Lung microvascular endothelial cell (primary cell): Measurements from ENCODE around the gene FKBP6. TPM values are rescaled to one million over a fixed set of nuclear protein-coding genes. Genes with fewer than 3 reads are reported as not detected.
"Not testable (repeated sequence)": the region's sequence is repeated elsewhere in the genome, so short reads cannot be mapped to it uniquely, and the experiment has no call there.

Source experiments
- DNase-seq, 2 donors: peaks; one replicate each; pipeline versions ENCODE4 v3.0.0 to v3.0.0-alpha.2; 2010; ENCODE audit warnings: low read depth in 2 of 2
- total RNA-seq: library from RNA; depleted of rRNA; stranded (reverse); fragments of >200 nt; gene quantifications from 2 replicates; pipeline ENCODE4 v1.2.1, GENCODE V29; 2014

The FKBP6 gene, protein sequence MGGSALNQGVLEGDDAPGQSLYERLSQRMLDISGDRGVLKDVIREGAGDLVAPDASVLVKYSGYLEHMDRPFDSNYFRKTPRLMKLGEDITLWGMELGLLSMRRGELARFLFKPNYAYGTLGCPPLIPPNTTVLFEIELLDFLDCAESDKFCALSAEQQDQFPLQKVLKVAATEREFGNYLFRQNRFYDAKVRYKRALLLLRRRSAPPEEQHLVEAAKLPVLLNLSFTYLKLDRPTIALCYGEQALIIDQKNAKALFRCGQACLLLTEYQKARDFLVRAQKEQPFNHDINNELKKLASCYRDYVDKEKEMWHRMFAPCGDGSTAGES
- not detected in 2 replicates for total RNA-seq

DNA sequence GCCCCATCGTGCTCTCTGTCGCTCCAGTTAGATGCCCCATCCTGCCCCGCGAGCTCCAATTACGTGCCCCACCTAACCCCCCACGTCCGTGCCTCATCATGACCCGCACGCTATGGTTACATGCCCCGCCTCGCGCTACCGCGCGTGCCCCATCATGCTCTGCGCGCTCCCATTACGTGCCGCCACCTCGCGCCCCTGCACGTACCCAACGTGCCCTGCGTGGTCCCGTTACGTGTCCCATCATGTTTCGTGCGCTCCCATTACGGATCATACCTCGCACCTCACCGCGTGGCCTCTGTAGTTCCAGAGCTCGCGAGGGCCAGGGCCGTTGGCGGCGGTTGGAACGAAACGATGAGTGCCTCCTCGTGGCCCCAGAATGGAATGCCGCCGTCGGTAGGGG lies at the start of gene FKBP6, which contains the start of gene TRIM50:
FKBP6 (plus strand) TSS at position 240 of the 400 bp plus-strand sequence. CDS start 268 bp downstream, outside the sequence.
TRIM50 (minus strand) TSS at position 161 of the 400 bp plus-strand sequence. CDS start 3,295 bp downstream, outside the sequence.
- DNase-seq, result not testable (repeated sequence)

- DNase-seq, result not testable (repeated sequence)
Observed at GRCh38 chr7:73297235-73297634, 30.7 kb upstream of the FKBP6 start.

- DNase-seq, result not testable (repeated sequence)
Observed at GRCh38 chr7:73297706-73298105, 30.3 kb upstream of the FKBP6 start.

GRCh38 chr7:73299812-73300211 lies 28.1 kb upstream of the FKBP6 start:
- DNase-seq, result not testable (repeated sequence)

DNA sequence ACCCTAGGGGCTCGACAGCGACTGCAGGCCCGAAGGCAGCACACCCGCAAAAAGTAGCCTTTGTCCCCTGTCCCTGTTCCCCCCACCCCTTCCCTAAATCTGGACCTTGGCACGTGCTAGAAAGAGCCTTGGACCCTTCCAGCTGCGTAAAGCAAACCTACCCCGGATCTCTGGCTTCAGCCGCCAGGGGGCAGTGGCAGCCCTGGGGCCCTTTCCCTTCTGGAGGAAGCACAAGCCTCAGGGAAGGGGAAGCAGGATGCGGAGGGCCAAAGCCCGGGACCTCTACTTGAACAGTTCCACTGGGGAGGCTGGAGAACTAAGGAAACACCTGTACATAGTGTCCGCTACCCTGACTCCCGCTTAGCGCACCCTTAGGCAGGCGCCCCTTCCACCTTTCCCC lies 26.9 kb upstream of the FKBP6 start:
- DNase-seq, result not testable (repeated sequence)

- DNase-seq, result not testable (repeated sequence)
Observed at GRCh38 chr7:73302846-73303245, 25.1 kb upstream of the FKBP6 start.

GRCh38 chr7:73303546-73303945 lies 24.4 kb upstream of the FKBP6 start:
- DNase-seq, result no peak

DNA sequence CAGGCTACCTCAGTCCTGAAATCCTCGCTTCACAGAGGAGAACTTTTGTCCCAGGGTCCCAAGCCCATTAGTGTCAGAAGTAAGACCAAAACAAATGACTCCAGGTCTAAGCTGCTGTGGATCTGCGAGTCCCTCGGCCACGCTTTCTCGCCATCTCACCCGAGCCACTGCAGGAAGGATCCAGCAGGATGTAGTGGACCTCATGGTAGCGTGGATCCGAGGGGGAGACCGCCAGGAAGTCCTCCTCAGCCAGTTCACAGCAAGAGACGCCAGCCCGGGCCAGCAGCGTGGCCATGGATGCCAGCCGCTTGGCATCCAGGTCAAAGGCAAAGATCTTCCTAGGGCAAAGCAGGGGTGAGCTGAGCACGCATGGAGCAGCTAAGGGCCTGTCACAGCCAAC lies 23.9 kb upstream of the FKBP6 start:
- DNase-seq, result no peak

- peak in 1 of 2 donors; percentile 22 for DNase-seq
Observed at GRCh38 chr7:73304612-73305387, 23.2 kb upstream of the FKBP6 start.

- no peak for DNase-seq
Observed at GRCh38 chr7:73307436-73307835, 20.5 kb upstream of the FKBP6 start.

DNA sequence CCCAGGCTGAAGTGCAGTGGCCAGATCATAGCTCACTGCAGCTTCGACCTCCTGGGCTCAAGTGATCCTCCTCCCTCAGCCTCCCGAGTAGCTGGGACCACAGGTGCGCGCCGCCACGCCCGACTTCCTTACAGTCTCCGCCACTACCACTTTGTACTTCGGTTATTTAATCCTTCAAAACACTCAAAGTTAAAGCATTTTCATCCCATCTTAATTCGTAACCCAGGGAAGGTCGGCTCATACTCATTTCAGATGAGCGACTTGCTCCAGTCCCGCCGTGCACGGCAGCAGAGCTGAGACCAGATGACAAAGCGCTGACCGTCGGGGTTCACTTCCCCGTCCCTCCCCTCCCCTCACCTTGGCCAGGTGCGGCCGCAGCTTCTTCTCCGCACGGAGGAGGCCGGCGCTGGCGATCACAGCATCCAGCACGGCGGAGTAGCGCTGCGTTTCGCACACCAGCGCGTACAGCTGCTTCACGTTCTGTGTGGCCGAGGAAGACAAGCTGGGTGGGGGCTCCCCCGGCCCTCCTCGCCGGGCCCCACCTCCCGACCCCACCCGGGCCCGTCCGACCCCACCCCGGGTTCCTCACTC lies 19.8 kb upstream of the FKBP6 start:
- no peak for DNase-seq

- peak; percentile 35 to 50 for DNase-seq
Observed at GRCh38 chr7:73308665-73309214, 19.2 kb upstream of the FKBP6 start, which contains the start of gene NSUN5. TSS of gene NSUN5 (minus strand) at chr7:73308826. CDS start at chr7:73308790, 36 bp downstream.

DNA sequence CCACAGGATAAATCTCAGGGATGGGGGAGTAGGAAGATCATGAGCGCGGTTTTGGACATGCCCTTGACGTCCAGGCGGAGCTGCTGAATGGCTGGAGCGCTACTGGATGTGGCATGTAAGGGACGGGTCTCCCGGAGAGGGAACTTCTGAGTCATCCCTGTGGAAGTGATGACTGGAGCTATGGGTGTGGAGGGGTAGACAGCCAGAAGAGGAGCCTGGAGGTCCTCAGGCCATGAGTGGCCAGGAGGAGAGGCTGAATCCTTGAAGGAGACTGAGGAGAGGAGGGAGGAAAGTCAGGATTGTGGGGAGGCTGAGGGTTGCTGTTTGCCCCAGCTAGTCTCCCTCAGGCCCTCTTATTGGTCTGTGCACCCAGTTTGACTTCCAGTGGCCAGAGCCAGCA lies 16.5 kb upstream of the FKBP6 start:
- DNase-seq, result peak; percentile 11 to 21

DNA sequence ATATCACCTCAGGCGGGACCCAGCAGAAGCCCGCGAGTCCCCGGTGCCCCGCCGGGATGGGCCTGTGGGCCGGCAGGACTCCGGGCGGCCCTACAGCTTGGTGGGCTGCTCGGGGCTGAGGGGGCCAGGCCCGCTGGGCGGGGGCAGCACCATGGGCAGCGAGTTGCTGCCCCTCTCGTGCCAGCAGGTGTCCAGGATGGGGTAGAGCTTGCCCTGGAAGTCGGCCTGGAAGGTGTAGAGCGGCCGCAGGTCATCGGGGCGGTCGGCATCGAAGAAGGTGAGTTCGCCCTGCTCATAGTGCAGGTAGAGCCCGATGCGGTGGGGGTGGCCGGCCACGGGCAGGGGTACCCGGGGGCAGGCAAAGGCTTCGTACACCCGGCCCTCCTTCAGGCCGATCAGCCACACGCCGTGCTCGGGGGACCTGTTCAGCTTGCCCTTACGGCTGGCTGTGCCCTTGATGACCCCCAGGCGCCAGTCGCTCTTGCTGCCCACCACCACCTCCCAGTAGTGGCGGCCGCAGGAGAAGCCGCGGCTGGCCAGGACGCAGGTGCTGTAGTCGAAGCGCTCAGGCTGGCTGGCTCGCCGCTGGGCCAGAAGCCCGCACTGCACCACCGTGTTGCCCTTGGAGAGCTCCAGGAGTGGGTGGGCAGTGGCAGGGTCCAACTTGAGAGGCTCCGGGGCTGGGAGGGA lies 15.0 kb upstream of the FKBP6 start:
- DNase-seq, result no peak

DNA sequence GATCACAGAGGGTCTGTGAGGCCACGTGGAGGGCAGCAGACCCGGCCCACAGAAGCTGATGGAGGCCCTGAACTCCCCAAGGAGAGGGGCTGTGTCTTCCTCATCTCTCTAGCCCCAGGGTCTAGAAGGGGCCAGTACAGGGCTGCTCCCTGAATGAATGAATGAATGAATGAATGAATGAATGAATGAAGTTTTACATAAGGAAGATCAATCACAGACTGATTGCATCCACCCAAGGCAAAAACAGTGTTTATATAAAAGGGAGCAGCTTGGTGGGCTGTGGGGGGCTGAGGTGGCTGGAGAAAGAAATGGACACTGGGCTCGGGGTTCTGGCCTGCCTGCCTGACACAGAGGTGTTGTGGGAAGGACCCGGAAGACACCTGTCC lies 14.4 kb upstream of the FKBP6 start:
- no peak for DNase-seq

DNA sequence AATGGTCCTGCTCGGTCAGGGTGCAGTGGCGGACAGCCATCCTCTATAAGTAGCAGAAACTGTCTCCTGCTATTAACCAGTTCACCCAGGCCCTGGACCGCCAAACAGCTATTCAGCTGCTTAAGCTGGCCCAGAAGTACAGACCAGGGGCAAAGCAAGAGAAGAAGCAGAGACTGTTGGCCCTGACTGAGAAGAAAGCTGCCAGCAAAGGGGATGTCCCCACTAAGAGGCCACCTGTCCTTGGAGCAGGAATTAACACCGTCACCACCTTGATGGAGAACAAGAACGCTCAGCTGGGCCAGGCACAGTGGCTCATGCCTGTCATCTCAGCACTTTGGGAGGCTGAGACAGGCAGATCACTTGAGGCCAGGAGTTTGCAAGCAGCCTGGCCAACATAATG lies 13.7 kb upstream of the FKBP6 start:
- no peak for DNase-seq

DNA sequence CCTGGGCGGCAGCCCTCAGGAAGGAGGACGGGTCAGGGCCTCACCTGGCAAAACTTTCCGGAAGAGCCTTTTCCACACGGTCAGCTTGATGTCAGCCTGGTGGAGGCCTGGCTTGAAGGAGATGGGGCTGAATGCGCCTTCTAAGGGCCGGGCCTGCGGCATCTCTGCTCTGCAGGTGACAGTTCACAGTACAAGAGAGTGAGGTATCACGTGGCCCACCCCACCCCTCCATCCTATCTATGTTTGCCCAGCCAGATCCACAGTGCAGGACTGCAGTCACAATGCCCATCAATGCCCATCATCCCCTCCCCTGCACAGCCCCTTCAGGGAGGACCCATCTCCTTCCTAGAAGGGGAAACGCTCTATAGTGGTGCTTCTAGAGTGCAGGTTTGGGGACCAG lies 11.4 kb upstream of the FKBP6 start:
- no peak for DNase-seq

GRCh38 chr7:73318656-73319204 lies 9.2 kb upstream of the FKBP6 start:
- not testable (repeated sequence) for DNase-seq

DNA sequence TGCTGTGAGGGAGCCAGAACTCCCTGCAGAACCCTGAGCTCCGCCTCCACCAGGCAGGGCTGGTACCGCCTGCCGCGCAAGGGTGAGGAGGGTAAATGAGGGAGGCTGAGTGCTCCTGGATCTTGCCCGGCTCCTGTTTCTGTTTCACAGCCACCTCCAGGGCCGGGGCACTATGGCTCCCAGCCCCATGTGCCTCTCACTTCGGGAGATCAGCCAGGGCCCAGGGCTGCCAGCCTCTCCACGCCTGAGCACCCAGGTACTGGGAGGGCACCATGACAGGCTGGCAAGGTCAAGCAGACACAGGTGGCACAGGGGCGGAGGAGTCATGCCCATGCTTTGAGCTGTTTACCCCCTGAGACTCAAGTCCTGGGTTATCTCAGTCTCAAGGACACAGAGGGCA lies 8.4 kb upstream of the FKBP6 start:
- not testable (repeated sequence) for DNase-seq

DNA sequence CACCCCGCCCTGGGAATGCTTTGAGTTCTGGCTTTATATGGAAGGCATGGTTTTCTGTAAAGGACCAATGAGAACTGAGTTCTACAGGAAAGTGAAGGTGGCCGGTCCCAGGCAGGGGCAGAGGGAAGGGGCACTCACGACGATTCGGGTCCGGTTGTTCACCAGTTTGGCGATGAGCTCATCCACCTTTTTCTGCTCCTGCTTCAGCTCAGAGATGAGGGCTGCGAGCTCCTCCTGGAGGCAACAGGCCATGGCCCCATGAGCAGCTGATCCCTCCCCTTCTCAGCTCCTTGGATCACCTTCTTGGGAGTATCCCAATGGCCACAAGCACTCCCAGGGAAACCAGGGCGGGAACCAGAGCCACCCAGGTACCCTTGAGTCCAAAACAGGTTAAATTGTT lies 8.0 kb upstream of the FKBP6 start:
- not testable (repeated sequence) for DNase-seq
